Fibroblast of pulmonary artery (primary cell): Measurements from ENCODE around the gene GGT5.
"Not testable (repeated sequence)": the region's sequence is repeated elsewhere in the genome, so short reads cannot be mapped to it uniquely, and the experiment has no call there.

Experiments used
- DNase-seq: peaks from one replicate; pipeline ENCODE4 v3.0.0-alpha.2; 2010; ENCODE audit warnings: low read depth
- H3K4me3 ChIP-seq: replicated peaks from 2 replicates; pipeline ENCODE4 v1.5.1; 2011; ENCODE audit warnings: low read depth, mild to moderate bottlenecking, control low read depth, low read length, moderate library complexity
- TF ChIP-seq, protein P1 (sequence below): IDR thresholded peaks from 2 replicates; pipeline ENCODE4 v1.5.1; 2011; ENCODE audit warnings: mild to moderate bottlenecking, control low read depth, low read length, inconsistent platforms; ENCODE audit errors: missing control alignments

GGT5 gene

GRCh38 chr22:24265734-24266133, 20.9 kb upstream of the GGT5 start:
- DNase-seq = no peak
- TF ChIP-seq, protein P1, sequence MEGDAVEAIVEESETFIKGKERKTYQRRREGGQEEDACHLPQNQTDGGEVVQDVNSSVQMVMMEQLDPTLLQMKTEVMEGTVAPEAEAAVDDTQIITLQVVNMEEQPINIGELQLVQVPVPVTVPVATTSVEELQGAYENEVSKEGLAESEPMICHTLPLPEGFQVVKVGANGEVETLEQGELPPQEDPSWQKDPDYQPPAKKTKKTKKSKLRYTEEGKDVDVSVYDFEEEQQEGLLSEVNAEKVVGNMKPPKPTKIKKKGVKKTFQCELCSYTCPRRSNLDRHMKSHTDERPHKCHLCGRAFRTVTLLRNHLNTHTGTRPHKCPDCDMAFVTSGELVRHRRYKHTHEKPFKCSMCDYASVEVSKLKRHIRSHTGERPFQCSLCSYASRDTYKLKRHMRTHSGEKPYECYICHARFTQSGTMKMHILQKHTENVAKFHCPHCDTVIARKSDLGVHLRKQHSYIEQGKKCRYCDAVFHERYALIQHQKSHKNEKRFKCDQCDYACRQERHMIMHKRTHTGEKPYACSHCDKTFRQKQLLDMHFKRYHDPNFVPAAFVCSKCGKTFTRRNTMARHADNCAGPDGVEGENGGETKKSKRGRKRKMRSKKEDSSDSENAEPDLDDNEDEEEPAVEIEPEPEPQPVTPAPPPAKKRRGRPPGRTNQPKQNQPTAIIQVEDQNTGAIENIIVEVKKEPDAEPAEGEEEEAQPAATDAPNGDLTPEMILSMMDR = no peak
- no peak overlapping the region for H3K4me3 ChIP-seq

DNA sequence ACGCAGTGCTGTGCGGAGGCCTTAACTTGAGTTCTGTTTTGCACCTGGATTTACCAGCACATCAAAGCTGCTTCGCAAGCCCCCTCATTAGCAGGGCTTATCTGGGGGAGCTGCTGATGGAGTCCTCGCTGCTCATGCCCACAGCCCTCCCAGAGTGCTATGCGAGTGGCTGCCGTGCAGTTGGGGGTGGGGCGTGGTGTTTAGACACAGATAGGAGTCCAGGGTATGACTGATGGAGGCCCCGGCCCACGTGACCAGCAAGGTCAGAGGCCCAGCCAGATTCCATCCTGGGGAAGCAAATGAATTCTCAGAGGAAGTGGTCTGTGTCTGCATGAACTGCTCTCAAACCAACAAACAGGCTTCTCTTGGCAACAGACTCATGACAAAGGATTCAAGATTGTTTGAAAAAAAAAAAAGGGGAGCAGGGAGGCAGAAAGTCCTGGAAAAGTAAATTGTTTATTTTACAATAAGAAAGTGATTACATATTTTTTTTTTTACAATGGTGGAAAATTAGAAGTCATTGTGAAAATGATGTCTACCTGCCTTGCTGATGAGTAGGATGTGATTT, 19.5 kb upstream of the GGT5 start:
- H3K4me3 ChIP-seq = not testable (repeated sequence)
- DNase-seq = peak; percentile 43

- not testable (repeated sequence) for DNase-seq, H3K4me3 ChIP-seq
Observed at GRCh38 chr22:24263479-24263878, 18.6 kb upstream of the GGT5 start.

- DNase-seq, H3K4me3 ChIP-seq: not testable (repeated sequence)
Observed at GRCh38 chr22:24262185-24262749, 17.4 kb upstream of the GGT5 start.

DNA sequence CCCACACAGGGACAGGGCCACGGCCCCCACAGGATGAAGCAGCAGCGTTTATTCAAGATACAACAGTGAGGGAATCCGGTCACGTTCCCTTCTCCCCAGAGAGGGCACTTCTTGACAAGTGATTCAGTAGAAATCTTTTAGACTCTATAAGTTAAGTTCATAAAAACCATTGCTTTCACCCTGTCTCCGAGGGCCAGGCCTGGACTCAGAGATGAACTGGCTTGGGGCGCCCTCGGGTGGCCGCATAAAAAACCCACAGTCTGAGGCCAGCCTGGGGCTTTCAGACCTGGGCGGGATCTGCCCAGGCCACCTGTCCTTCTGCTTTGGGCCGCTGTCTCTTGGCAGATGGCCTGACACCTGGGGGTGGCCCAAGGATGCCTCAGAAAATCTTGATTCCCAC, 14.6 kb upstream of the GGT5 start:
- DNase-seq = peak; percentile 77
- TF ChIP-seq, protein P1 = peak; percentile 29

DNA sequence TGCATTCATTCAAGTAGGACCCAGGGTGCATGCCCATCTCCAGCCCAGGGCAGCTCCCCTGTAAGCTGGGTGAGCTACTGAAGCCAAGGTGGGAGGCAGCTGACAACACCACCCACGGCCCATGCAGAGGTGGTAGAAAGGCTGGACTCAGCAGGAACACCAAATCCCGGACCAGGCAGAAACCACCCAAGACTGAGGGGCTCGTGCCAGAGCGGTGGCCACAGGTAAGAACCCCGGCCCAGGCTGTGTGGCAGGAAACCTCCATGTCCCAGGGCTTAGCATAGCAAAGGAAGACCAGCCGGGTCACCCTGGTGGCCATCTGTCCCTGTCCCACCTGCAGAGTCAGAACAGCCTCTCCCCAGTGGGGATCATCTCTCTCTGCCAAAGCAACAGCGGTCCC, 11.9 kb upstream of the GGT5 start:
- H3K4me3 ChIP-seq, DNase-seq: not testable (repeated sequence)

More for the DNA sequence above, 14.6 kb upstream of the GGT5 start:
- not testable (repeated sequence) for H3K4me3 ChIP-seq

DNA sequence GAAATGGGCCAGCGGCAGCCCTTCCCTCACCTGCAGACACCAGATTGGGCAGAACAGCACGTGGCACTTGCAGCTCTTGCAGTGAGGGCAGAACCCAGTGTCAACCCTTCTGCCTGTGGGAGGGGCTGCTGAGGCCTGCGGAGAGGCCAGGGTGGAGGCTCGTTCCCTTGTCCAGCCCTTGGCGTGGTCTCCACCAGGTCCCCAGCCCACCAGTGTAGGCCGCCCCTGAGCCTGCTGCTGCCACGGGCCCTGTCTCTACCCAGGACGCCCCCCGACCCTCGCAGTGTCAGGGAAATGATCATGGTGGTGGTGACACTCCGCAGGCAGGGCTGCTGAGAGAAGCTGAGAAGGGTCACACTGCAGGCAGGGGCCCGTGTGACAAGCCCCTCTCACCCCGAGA, 11.3 kb upstream of the GGT5 start:
- DNase-seq, H3K4me3 ChIP-seq: not testable (repeated sequence)

DNA sequence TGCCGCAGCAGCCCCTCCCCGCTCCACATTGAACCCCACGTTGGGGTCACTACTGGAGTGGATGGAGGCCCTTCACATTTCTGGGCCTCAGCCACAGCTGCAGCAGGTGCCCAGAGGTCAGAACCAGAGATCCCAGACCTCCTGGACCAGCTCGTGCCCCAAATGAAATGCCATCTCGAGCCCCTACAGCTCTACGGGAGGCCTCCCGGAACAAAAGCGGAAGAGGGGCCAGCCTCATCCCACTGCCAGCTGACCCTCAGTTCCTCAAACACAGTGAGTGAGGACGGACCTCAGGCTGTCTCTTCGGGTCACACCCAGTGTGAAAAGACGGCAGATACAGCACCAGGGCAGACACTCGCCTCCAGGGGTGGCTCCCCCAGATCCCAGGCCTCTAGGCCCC, 8.2 kb upstream of the GGT5 start:
- DNase-seq, H3K4me3 ChIP-seq: not testable (repeated sequence)

DNA sequence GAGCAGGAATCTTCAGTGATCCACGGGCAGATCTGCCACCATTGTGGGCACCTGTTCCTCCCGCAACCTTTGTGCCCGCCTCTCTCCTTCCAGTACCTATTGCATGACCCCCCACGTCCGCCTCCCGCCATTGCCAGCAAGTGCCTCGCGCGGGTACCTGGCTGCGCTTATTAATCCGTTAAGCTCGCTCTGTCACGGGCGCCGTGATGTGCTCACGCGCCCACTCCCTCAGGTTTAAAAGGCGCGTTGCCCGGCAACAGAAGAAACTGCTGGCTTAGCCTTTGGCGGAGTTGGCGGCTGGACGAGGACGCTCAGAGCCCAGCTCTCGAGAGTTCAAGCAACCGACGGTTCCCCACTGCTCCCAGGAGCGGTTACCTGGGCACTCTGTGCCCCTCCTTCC, 6.4 kb upstream of the GGT5 start:
- not testable (repeated sequence) for DNase-seq, H3K4me3 ChIP-seq

GRCh38 chr22:24249413-24249812, 4.5 kb upstream of the GGT5 start:
- DNase-seq, H3K4me3 ChIP-seq: not testable (repeated sequence)

DNA sequence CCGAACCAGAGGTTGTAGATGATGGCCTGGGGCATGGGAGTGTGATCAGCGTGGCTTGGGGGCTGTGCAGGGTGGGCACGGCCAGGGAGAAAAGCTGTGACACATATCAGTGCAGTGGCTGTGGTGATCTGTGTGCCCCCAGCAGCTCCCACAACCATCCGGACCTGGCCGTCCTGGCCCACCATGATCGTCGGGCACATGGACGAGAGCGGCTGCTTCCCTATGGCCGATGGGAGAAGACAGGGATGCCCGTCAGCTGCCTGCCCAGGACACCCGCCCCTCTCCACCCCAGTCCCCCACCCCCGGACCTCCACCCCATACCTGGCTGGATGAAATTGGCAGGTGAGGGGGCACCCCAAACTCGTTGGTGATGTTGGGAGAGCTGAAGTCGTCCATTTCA, 3.7 kb upstream of the GGT5 start:
- not testable (repeated sequence) for H3K4me3 ChIP-seq, DNase-seq

GRCh38 chr22:24247564-24248344, 2.9 kb upstream of the GGT5 start:
- H3K4me3 ChIP-seq = peak overlapping the region; percentile 14
- TF ChIP-seq, protein P1 = peak; percentile 80
- DNase-seq = peak; percentile 100
